Uterus (tissue), 2 donors: ENCODE measurements around the gene ZNF217.
"Not testable (repeated sequence)": the region's sequence is repeated elsewhere in the genome, so short reads cannot be mapped to it uniquely, and the experiment has no call there.

Source experiments
- CTCF ChIP-seq, 4 experiments: fragments of 200-600 bp in 2 of 4; fragments of 450-650 bp in 2 of 4; sonication (generic) in 2 of 4; IDR thresholded peaks; one replicate each; pipeline ENCODE4 v1.5.1; 2016 to 2019; ENCODE audit warnings: antibody characterized with exemption in 4 of 4, mild to moderate bottlenecking in 2 of 4, moderate library complexity in 1 of 4
- POLR2A ChIP-seq, 2 donors: fragments of 450-650 bp; IDR thresholded peaks; one replicate each; pipeline ENCODE4 v1.6.1; 2016; ENCODE audit warnings: antibody characterized with exemption in 2 of 2, mild to moderate bottlenecking in 1 of 2, moderate library complexity in 1 of 2

GRCh38 chr20:53523615-53524014 lies 70.0 kb downstream of the ZNF217 start:
- not testable (repeated sequence) for TF ChIP-seq CTCF, POLR2A (IDR thresholded peaks at IDR 0.05)
